ENCODE results near the gene MARCHF11.

Gene MARCHF11

DNA sequence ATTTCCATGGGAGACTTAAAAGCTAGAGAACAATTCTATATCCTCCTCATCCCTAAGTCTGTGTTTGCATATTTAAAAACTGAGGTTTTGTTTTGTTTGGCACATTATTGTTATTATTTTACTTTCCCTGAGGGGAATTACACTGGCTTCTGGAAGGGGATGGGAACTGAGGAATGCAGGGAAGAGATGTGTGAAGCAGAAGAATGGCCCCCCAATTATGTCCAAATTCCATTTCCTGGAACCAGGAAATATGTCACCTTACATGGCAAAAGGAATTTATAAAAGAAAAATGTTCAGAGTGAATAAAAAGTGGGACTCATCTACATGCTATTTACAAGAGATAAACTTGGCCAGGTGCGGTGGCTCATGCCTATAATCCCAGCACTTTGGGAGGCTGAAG lies 129.8 kb downstream of the MARCHF11 start:
- no peak for DNase-seq

GRCh38 chr5:16048132-16048531 lies 131.5 kb downstream of the MARCHF11 start:
- no peak for DNase-seq

GRCh38 chr5:16043349-16043965 lies 136.1 kb downstream of the MARCHF11 start:
- no peak for DNase-seq

GRCh38 chr5:16037121-16037845 lies 142.3 kb downstream of the MARCHF11 start:
- no peak for DNase-seq

DNA sequence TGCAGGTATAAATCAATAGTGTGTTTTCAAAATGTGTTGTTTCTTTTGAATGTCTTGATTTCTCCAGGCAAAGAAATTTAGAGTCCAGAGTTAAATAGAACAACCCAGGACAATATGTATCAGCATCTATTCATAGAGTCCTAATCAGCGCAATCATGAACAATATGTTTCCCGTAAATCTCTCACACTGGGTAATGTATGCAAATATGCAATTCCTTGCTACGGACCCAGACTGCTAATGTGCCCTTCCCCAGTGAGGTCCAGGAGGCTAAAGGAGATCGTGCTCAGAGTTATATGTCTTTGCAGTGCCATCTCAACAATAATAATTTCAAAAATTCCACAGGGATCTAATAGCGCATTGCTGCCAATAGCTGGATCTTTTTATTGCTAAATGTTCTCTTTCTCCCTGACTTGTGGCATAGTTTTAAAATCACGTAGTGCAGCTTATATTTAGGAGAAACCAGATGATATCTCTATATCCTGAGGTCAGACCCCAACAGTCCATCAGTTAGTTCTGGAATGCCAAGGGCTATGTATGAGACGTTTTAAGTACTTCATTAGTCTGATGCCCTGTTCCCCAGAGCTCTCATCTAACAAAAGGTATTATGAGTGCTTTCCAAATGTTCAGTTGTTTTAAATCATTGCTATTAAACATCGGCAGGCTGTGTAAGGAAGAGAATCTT lies 145.1 kb downstream of the MARCHF11 start:
- DNase-seq, result no peak

DNA sequence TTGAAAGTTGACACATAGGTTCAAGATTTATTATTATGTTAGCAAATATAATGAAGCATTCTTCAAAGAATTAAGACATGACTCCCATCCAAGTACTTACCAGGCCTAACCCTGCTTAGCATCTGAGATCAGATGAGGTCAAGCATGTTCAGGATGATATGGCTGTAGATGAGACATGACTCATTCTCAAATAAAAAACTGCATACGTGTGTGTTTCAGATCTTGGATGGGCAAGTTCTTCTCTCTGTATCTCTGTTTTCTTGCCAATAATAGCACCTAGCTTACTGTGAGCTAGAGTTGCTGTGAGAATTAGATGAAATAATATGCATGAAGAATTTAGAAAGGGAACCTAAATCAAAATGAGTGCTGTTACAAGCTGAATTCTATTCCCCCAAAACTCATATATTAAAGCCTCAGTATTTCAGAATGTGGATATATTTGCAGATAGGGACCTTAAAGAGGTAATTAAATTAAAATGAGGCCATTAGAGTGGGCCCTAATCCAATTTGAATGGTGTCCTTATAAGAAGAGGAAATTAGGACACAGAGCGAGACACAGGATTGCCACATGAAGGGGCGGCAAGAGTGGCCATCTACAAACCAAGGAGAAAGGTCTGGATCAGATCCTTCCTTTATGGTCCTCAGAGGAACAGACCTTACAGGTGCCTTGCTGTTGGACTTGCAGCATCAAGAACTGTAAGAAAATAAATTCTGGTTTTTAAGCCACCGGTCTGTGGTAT lies 146.2 kb downstream of the MARCHF11 start:
- no peak for DNase-seq

GRCh38 chr5:16028708-16029107 lies 150.9 kb downstream of the MARCHF11 start:
- no peak for DNase-seq

DNA sequence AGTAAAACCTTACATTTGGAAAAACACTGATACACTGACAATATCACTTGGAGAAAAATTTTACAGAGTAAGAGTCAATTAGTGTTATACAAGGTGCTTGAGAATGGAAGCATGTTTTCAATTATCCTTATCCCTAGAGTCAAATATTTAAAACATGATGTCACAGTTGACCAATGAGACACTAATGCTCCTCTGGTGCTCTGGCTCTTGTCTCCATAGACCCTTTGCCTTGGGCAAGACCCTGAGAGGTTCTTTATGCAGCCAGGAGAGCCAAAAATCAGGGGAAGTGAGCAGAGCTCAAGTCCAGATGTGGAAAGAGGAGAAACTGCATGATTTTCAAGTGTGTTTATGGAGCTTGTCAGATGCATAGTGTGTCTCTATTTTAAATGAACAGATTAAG lies 153.9 kb downstream of the MARCHF11 start:
- DNase-seq, result no peak

DNA sequence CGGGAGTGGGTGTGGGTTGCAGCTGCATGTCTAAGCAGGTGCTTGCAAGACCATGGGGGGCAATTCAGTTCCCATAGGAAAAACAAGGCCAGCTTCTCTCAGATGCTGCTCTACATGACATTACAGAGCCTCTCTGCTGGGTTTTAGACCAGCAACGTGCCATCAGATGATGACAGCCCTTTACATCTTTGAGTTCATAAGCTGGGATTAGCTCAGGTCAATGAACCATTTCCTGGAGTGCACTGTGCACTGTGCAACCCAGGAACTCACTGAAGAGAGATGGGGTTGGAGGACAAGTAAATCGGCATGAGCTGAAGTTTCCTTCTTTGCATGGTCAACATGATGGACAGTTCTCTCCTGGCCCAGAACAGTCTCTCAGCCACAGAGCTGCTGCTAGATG lies 160.6 kb downstream of the MARCHF11 start:
- DNase-seq, result no peak

GRCh38 chr5:16017720-16018119 lies 161.9 kb downstream of the MARCHF11 start:
- DNase-seq, result no peak
